GM08714 (cell line): ENCODE measurements around the gene S100A7A.

Source experiments
- H3K4me3 ChIP-seq: fragments of 200-500 bp; sonication (Bioruptor generic); 2 replicates; pipeline ENCODE4 v1.5.1; 2014; ENCODE audit warnings: mild to moderate bottlenecking, low read length, inconsistent platforms
- ZNF274 ChIP-seq: IDR thresholded peaks from 2 replicates; pipeline ENCODE4 v1.6.1; 2012; ENCODE audit warnings: mild to moderate bottlenecking, low read depth, low read length

S100A7A gene

GRCh38 chr1:153389973-153390879 is 26.1 kb upstream of the S100A7A start:
- H3K4me3 ChIP-seq = no peak overlapping the region
- no peak for TF ChIP-seq ZNF274

DNA sequence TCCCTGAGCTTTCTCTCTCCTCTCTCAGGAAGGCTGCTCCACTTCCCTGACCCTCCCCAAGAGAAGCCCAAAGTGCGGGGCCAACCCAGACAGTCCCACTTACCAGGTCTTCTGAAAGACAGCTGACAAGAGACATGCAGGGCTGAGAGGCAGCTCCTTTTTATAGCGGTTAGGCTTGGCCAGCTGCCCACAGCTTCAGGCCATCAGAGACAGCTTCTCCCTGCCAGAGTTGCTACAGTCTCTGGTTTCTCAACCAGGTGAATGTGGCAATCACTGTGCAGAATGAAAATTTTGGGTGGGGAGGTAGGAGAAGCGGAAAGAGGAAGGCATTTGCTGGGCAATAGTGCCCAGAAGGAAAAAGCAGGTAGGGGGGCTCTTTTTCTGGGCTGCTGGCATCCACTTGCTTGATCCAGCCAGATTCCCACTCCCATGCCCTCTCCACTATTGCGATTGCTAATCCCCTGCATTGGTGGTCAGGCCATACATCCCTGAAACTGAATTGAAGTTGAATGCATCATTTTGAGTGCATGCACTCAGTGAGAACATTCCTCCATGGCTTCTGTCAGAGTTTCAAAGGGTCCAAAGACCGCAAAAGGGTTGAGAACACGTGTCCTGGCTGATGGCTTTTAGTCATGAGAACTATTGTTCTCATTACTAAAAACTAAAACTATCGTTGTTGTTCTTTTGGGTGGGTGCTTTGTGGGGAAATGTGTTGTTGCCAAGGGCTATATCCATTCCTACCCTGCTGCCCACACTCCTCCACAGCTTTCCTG is 25.2 kb upstream of the S100A7A start, which contains the start of gene S100A8:
Gene S100A8, minus strand, starts transcription at position 136 of the 773 bp plus-strand sequence. CDS start 538 bp downstream, outside the sequence.
- TF ChIP-seq ZNF274 = no peak
- H3K4me3 ChIP-seq = no peak within 1 kb of the TSS

GRCh38 chr1:153392258-153392657 is 24.1 kb upstream of the S100A7A start:
- no peak for TF ChIP-seq ZNF274
- H3K4me3 ChIP-seq = no peak overlapping the region

DNA sequence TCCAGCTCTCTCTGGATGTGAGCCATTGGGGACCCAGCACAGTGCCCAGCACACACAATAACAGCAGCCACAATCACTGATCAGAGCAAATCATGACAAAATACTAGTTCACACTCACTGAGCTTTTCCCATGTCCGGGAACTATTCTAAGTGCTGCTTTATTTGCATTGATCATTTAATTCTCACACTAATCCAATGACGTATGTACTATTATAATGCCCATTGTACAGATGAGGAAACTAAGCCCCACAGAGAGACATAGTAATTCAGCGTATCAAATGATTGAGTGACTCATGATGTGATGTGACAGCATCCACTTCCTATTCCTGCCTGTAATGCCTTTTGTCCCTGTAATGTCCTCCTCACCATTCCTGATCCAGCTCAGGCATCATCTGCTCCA is 23.5 kb upstream of the S100A7A start:
- H3K4me3 ChIP-seq = no peak overlapping the region
- TF ChIP-seq ZNF274 = no peak

GRCh38 chr1:153393926-153394325 is 22.4 kb upstream of the S100A7A start:
- TF ChIP-seq ZNF274 = no peak
- H3K4me3 ChIP-seq = no peak overlapping the region

DNA sequence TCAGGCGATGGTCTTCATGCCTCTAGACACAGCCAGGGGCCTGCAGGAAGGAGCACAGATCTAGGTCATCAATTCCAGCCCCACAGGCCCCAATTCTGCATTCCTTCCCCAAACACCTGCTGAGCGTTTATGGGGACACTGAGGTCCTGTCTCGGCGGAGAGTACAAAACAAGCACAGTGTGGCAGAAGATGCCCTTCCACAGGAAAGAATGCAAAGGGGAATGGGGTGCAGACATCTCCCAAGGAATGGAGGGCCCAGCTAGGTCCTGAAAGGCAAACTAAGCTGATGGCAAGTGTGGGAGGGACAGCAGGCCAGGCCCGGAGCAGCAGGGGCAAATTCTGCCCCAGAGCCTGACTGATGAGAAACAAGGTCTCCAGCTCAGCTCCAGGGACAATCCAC is 21.9 kb upstream of the S100A7A start:
- H3K4me3 ChIP-seq = no peak overlapping the region
- no peak for TF ChIP-seq ZNF274

- no peak overlapping the region for H3K4me3 ChIP-seq
- TF ChIP-seq ZNF274 = no peak
Observed at GRCh38 chr1:153395136-153395685, 21.1 kb upstream of the S100A7A start.

DNA sequence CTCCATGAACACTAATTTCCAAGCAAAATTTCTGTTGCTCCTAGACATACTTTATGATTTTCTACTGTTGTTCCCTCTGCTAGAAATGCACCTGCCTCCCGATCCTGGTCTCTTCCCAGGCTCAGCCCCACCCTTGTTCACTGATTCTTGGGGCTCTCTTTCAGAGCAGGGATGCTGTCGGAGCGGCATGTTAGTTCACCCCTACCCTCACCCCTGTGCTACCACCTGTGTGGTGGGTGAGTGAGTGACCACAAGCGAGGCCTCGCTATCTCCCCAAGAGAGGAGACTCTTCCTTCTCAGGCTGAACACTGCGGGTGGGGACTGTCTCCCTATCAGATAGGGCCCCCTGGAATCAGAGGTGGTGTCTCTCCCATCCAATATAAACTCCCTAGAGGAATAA is 20.5 kb upstream of the S100A7A start:
- no peak for TF ChIP-seq ZNF274
- no peak overlapping the region for H3K4me3 ChIP-seq

GRCh38 chr1:153396461-153396860 is 19.9 kb upstream of the S100A7A start:
- H3K4me3 ChIP-seq = no peak overlapping the region
- TF ChIP-seq ZNF274 = no peak

DNA sequence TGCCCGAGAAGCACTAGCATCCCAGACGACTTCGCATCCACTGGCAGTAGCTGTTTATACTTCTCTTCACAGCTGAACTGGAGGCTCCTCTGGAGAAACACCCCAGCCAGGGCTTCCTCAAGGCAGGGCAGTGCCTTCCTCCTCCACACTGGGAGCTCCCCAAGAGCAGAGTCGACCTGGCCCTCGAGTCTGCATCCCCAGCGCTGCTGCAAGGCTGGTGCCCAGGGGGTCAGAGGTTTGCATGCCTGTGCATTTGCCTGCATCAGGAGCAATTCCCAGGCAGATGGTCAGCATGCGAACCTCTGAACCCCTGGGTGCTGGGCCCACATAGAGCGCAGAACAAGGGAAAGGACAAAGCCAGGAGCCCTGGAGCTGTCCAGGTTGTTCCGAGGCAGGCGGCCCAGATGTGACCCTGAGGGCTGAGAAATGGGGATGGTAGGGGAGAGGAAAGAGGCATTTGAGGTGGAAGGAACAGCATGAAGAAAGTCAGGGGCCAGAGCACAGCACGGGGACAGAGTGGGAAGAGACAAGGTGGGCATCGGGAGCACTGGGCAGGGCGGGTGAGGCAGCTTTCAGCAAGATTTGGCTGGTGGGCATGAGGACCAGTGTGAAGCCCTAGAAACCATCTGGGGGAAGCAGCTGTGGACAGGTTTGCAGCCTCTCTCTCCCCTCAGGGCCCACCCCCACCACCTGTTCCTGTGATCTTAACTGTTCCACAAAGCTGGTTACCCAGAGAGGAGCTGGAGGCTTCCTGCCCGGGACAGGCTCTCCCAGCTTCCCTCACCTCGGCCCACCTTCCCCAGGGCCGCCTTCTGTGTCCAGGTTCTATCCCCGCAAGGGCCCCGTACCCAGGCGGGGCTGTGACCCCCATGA is 19.0 kb upstream of the S100A7A start:
- TF ChIP-seq ZNF274 = no peak
- no peak overlapping the region for H3K4me3 ChIP-seq

DNA sequence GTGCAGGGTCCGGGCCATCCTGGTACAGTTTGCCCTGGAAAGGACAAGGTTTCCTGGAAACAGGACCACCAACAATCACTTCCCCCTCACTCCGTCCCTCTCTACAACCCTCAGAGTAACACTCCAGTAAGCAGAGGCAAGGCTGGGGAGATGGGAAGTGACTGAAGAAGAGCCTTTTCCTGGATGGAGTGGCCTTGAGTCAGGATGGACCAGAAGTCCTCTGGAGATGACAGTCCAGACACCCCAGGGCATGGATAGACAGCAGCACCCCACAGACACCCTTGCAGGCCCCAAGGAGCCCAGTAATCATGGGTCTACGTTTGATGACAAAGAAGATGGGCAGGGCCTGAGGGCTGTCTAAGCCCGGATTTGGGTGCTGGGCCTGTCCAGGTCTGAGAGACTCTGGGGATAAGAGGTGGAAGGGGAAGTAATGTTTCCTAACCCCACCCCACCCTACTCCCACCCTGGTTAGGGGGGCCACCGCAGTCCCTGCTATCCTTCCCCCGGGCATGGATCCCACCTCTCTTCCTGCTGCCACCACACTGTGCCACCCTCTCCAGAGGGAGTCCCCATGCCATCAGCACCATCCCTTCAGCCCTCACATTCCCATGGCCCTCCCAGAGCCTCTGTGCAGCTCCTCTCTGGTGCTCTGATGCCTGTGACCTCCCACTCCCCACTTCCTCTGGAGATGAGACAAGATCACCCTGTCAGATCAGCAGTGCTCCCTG is 18.2 kb upstream of the S100A7A start:
- no peak for TF ChIP-seq ZNF274
- H3K4me3 ChIP-seq = no peak overlapping the region

DNA sequence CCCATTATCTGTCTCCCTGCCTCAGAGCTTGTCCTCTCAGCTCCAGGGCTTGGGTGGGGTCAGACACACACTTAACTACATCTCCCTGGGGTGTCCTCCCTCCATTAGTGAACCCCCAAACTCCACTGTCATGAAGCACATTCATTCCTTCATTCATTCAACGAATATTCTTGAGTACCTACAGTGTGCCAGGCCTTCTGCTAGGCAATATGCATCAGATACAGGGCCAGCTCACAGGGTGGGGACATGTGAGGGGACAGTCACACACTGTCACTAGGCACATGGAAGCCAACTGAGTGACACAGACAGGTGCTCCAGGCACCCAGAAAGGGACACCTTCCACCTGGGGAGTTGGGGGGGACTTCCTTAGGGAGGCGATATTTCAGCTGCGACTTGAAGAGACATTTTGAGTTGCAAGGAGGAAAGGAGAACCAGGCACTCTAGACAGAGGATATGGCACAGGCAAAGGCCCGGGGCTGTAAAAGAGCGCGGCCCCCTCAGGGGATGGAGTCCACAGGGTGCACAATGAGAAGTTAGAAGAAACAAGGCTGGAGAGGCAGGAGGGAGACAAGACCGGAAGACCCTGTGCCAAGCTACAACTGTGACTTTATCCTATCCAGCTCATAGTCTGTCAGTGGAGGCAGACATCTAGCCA is 16.8 kb upstream of the S100A7A start:
- H3K4me3 ChIP-seq = no peak overlapping the region
- no peak for TF ChIP-seq ZNF274

DNA sequence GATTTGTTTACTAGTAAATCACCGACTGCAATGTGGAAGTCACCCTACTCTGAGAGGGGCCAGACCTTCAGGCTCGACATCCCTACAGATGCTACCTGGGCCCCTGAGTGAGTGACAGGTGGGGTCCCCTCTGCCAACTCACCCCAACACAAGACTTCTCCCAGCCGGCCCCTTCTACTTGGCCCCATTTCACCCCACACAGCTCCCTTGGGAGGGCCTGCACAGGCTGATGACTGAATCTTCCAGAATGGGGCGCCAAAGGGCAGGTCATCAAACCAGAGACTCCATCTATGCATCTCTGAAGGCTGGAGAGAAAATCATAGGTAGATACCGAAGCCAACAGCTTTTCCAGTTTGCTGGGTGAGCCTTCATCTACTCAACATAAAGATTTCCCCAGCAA is 16.1 kb upstream of the S100A7A start:
- H3K4me3 ChIP-seq = no peak overlapping the region
- TF ChIP-seq ZNF274 = no peak
